H9 (cell line): ENCODE data around the gene PATL1. TPM values are rescaled to one million over a fixed set of nuclear protein-coding genes. Genes with fewer than 3 reads are reported as not detected.

Experiments
- DNase-seq: peaks from one replicate; pipeline ENCODE4 v3.0.0-alpha.2; 2017
- H2AFZ ChIP-seq: one replicate; pipeline ENCODE4 v1.6.1; 2013; ENCODE audit warnings: mild to moderate bottlenecking, low read length, control low read depth, moderate library complexity
- H2AK5ac ChIP-seq: 2 replicates; pipeline ENCODE4 v1.6.1; 2013; ENCODE audit warnings: low read length, control low read depth, mixed read lengths; ENCODE audit not compliant: insufficient read length
- H2BK120ac ChIP-seq: one replicate; pipeline ENCODE4 v1.6.1; 2013; ENCODE audit warnings: low read depth, mild to moderate bottlenecking, low read length, control low read depth, inconsistent platforms; ENCODE audit not compliant: poor library complexity, severe bottlenecking
- H2BK12ac ChIP-seq: 2 replicates; pipeline ENCODE4 v1.6.1; 2013; ENCODE audit warnings: low read length, control low read depth, mixed read lengths, low read depth; ENCODE audit not compliant: insufficient read length
- H2BK15ac ChIP-seq: 2 replicates; pipeline ENCODE4 v1.6.1; 2013; ENCODE audit warnings: low read depth, low read length, control low read depth
- H2BK20ac ChIP-seq: one replicate; pipeline ENCODE4 v1.6.1; 2013; ENCODE audit warnings: low read depth, mild to moderate bottlenecking, low read length, control low read depth, inconsistent platforms; ENCODE audit not compliant: poor library complexity, severe bottlenecking
- H2BK5ac ChIP-seq: 2 replicates; pipeline ENCODE4 v1.6.1; 2013; ENCODE audit warnings: low read length, control low read depth, mixed read lengths; ENCODE audit not compliant: insufficient read length
- H3K14ac ChIP-seq: 2 replicates; pipeline ENCODE4 v1.6.1; 2013; ENCODE audit warnings: low read length, control low read depth; ENCODE audit not compliant: insufficient read depth
- H3K18ac ChIP-seq: 2 replicates; pipeline ENCODE4 v1.6.1; 2013; ENCODE audit warnings: low read depth, mild to moderate bottlenecking, mixed read lengths, low read length, control low read depth; ENCODE audit not compliant: insufficient read length
- H3K23ac ChIP-seq: 2 replicates; pipeline ENCODE4 v1.6.1; 2013; ENCODE audit warnings: low read length, control low read depth, mixed read lengths, low read depth; ENCODE audit not compliant: insufficient read length
- H3K23me2 ChIP-seq: 2 replicates; pipeline ENCODE4 v1.6.1; 2013; ENCODE audit warnings: low read depth, mild to moderate bottlenecking, mixed read lengths, low read length, control low read depth; ENCODE audit not compliant: insufficient read length, poor library complexity, severe bottlenecking
- H3K27ac ChIP-seq: 2 replicates; pipeline ENCODE4 v1.5.1; 2013; ENCODE audit warnings: low read length, control low read depth, mixed read lengths, low read depth; ENCODE audit not compliant: insufficient read length
- H3K27me3 ChIP-seq: 2 replicates; pipeline ENCODE4 v1.6.1; 2013; ENCODE audit warnings: low read length, control low read depth, inconsistent platforms; ENCODE audit not compliant: insufficient read depth
- H3K4ac ChIP-seq: 2 replicates; pipeline ENCODE4 v1.6.1; 2013; ENCODE audit warnings: low read depth, mild to moderate bottlenecking, control low read depth, inconsistent platforms, low read length, moderate library complexity
- H3K4me1 ChIP-seq: 2 replicates; pipeline ENCODE4 v1.6.1; 2013; ENCODE audit warnings: low read length, control low read depth, inconsistent platforms; ENCODE audit not compliant: insufficient read depth
- H3K4me2 ChIP-seq: 2 replicates; pipeline ENCODE4 v1.6.1; 2013; ENCODE audit warnings: low read length, control low read depth, mixed read lengths; ENCODE audit not compliant: insufficient read length, insufficient read depth
- H3K56ac ChIP-seq: 2 replicates; pipeline ENCODE4 v1.6.1; 2013; ENCODE audit warnings: low read depth, mild to moderate bottlenecking, mixed read lengths, low read length, control low read depth; ENCODE audit not compliant: insufficient read length
- H3K79me1 ChIP-seq: 2 replicates; pipeline ENCODE4 v1.6.1; 2013; ENCODE audit warnings: low read depth, mild to moderate bottlenecking, moderate library complexity, low read length, control low read depth, inconsistent platforms; ENCODE audit not compliant: insufficient read depth, poor library complexity, severe bottlenecking
- H3K79me2 ChIP-seq: 2 replicates; pipeline ENCODE4 v1.6.1; 2013; ENCODE audit warnings: low read length, control low read depth, inconsistent platforms; ENCODE audit not compliant: insufficient read depth
- H3K9ac ChIP-seq: 2 replicates; pipeline ENCODE4 v1.6.1; 2013; ENCODE audit warnings: low read length, control low read depth, mixed read lengths; ENCODE audit not compliant: insufficient read length; ENCODE audit errors: extremely low read depth
- H3K9me3 ChIP-seq: one replicate; pipeline ENCODE4 v1.6.1; 2013; ENCODE audit warnings: low read depth, low read length, inconsistent platforms; ENCODE audit not compliant: control insufficient read depth
- H3T11ph ChIP-seq: one replicate; pipeline ENCODE4 v1.6.1; 2013; ENCODE audit warnings: mild to moderate bottlenecking, low read length, control low read depth, inconsistent platforms
- H4K20me1 ChIP-seq: one replicate; pipeline ENCODE4 v1.6.1; 2013; ENCODE audit not compliant: control insufficient read depth, insufficient read length, insufficient read depth
- H4K5ac ChIP-seq: 2 replicates; pipeline ENCODE4 v1.6.1; 2013; ENCODE audit warnings: low read depth, mild to moderate bottlenecking, mixed read lengths, low read length, control low read depth; ENCODE audit not compliant: insufficient read length
- H4K8ac ChIP-seq: replicated peaks from 2 replicates; pipeline ENCODE4 v1.6.1; 2013; ENCODE audit warnings: low read length, control low read depth, mixed read lengths, low read depth; ENCODE audit not compliant: insufficient read length
- H4K91ac ChIP-seq: 2 replicates; pipeline ENCODE4 v1.6.1; 2013; ENCODE audit warnings: low read depth, mild to moderate bottlenecking, moderate library complexity, mixed read lengths, low read length, control low read depth; ENCODE audit not compliant: insufficient read length
- H3K27ac Mint-ChIP-seq, 3 experiments: 2 replicates in 2 of 3; 3 replicates in 1 of 3; pipeline ENCODE4 v1.8.0; 2020 to 2021; ENCODE audit warnings: mixed read lengths in 3 of 3, mild to moderate bottlenecking in 1 of 3, moderate library complexity in 1 of 3
- H3K27me3 Mint-ChIP-seq: 2 replicates; pipeline ENCODE4 v1.8.0; 2021; ENCODE audit warnings: low read depth, mild to moderate bottlenecking, moderate library complexity, mixed read lengths
- H3K36me3 Mint-ChIP-seq, 3 experiments: 2 replicates in 2 of 3; 3 replicates in 1 of 3; pipeline ENCODE4 v1.8.0; 2020 to 2021; ENCODE audit warnings: low read depth in 3 of 3, mixed read lengths in 3 of 3; ENCODE audit not compliant: insufficient read depth in 1 of 3
- H3K4me1 Mint-ChIP-seq, 2 experiments: 2 replicates each; pipeline ENCODE4 v1.8.0; 2020; ENCODE audit warnings: mixed read lengths in 2 of 2
- H3K4me3 Mint-ChIP-seq, 2 experiments: 2 replicates in 1 of 2; 3 replicates in 1 of 2; pipeline ENCODE4 v1.8.0; 2020 to 2021; ENCODE audit warnings: mild to moderate bottlenecking in 2 of 2, mixed read lengths in 2 of 2, moderate library complexity in 1 of 2
- H3K9me3 Mint-ChIP-seq, 2 experiments: 2 replicates in 1 of 2; 3 replicates in 1 of 2; pipeline ENCODE4 v1.8.0; 2020; ENCODE audit warnings: mild to moderate bottlenecking in 2 of 2, mixed read lengths in 2 of 2, moderate library complexity in 1 of 2
- CTCF ChIP-seq: fragments of 200-600 bp; sonication (generic); conservative IDR thresholded peaks from 3 replicates; pipeline ENCODE4 v1.8.0; 2021; ENCODE audit warnings: antibody characterized with exemption, mild to moderate bottlenecking
- WGBS: extraction: QIAGEN DNeasy Blood & Tissue Kit; methylation state at CpG from one replicate; pipeline ENCODE4 v1.1.7; 2013; ENCODE audit warnings: missing lambda C conversion rate, low lambda C conversion rate, mixed read lengths; ENCODE audit not compliant: insufficient read length; ENCODE audit errors: extremely low coverage; 5-methylcytosine and 5-hydroxymethylcytosine counted together
- total RNA-seq: library from RNA; stranded (reverse); gene quantifications from 2 replicates; pipeline ENCODE4 v1.2.1, GENCODE V29; 2021

Gene PATL1
- total RNA-seq, 1 experiment from 2014 or later, result 31.4 TPM

DNA sequence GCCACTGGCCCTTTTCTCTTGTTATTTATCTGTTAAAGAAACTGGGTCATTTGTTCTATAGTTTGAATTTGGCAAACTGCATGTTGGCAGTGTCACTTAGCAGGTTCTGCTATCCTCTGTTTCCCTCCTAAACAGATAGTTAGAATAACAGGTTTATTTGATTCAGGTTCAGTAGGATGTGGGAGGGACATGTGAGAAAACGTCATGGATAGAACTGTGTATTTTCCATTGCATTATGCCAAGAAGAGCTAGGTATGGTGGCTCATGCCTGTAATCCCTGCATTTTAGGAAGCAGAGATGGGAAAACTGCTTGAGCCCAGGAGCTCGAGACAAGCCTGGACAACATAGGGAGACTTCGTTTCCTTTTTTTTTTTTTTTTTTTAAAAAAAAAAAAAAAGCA is 24.3 kb downstream of the PATL1 start:
- H3K4me1 Mint-ChIP-seq, result no peaks in the 10 kb centered on the region
- WGBS, result no CpG with 5 or more reads among the region's 3 CpGs

More for the DNA sequence above, 24.3 kb downstream of the PATL1 start:
- Mint-ChIP-seq H3K27ac (peak overlapping the region in 1 of 3 experiments; percentile 77; a peak in 2 of 7 replicates), H3K36me3 (peaks cover 48 to 94% (median 90%) of the 10 kb centered on the region in 3 experiments), H3K9me3 (no peaks in the 10 kb centered on the region), H3K4me3 (no peak overlapping the region), H3K27me3 (no peaks in the 10 kb centered on the region)
- H3K27ac ChIP-seq, result no peak overlapping the region
- no peak overlapping the region for H2BK120ac ChIP-seq
- no peak for TF ChIP-seq CTCF
- H3K9ac ChIP-seq, result no peak overlapping the region
- no peaks in the 10 kb centered on the region for H3K79me2 ChIP-seq
- H3K14ac ChIP-seq, result no peak overlapping the region
- H3K4ac ChIP-seq, result no peak overlapping the region
- no peaks in the 10 kb centered on the region for H4K20me1 ChIP-seq
- H2AFZ ChIP-seq, result no peak overlapping the region
- no peak overlapping the region for H4K8ac ChIP-seq
- H3K79me1 ChIP-seq, result no peaks in the 10 kb centered on the region
- H3K23me2 ChIP-seq, result no peaks in the 10 kb centered on the region
- H3K18ac ChIP-seq, result no peak overlapping the region
- no peak overlapping the region for H4K91ac ChIP-seq
- no peaks in the 10 kb centered on the region for H3K9me3 ChIP-seq
- no peak overlapping the region for H3K56ac ChIP-seq
- no peak overlapping the region for H3T11ph ChIP-seq
- no peaks in the 10 kb centered on the region for H3K27me3 ChIP-seq
- H2AK5ac ChIP-seq, result no peak overlapping the region
- no peak overlapping the region for H3K4me2 ChIP-seq
- no peaks in the 10 kb centered on the region for H3K4me1 ChIP-seq
- H2BK20ac ChIP-seq, result no peak overlapping the region
- H2BK15ac ChIP-seq, result no peak overlapping the region
- H3K23ac ChIP-seq, result no peak overlapping the region
- no peak overlapping the region for H2BK5ac ChIP-seq
- no peak overlapping the region for H2BK12ac ChIP-seq
- DNase-seq, result no peak
- no peak overlapping the region for H4K5ac ChIP-seq
